OCI-LY7 (cell line): ENCODE results near the gene HTD2.

ENCODE experiments used
- CTCF ChIP-seq: fragments of 200-600 bp; sonication (generic); conservative IDR thresholded peaks from 2 replicates; pipeline ENCODE4 v1.5.1; 2014; ENCODE audit warnings: mild to moderate bottlenecking, antibody characterized with exemption, low read length, moderate library complexity, mixed read lengths
- EZH2phosphoT487 ChIP-seq: fragments of 200-600 bp; sonication (generic); IDR thresholded peaks from 2 replicates; pipeline ENCODE4 v1.6.1; 2018; ENCODE audit warnings: low read depth, borderline replicate concordance, mild to moderate bottlenecking, mixed run types, antibody characterized with exemption, low read length, moderate library complexity, mixed read lengths

- no peak for TF ChIP-seq CTCF
- no peak for TF ChIP-seq EZH2phosphoT487
These were observed 44.2 kb upstream of the HTD2 start for GRCh38 chr3:58261954-58262666.
